ENCODE data around the gene OTOP3. TPM values are rescaled to one million over a fixed set of nuclear protein-coding genes. Genes with fewer than 3 reads are reported as not detected.

The OTOP3 gene
- total RNA-seq, 1 donor from 2014 or later: 0.80 TPM

DNA sequence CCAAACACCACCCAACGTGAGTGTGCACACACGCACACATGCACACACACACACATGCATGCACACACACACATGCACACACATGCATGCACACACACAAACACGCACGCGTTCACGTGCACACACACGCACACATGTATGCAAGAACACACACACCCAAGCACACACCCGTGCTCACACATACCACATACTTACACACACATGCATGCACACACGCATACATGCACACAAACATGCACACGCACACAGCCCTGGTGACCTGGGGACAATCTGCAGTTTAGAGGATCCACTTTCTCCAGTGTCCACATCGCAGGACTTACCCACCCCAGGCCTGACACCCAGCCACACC is 18.9 kb upstream of the OTOP3 start:
- peaks cover 19% of the 10 kb centered on the region for H3K27me3 Mint-ChIP-seq
- no peaks in the 10 kb centered on the region for H3K36me3 Mint-ChIP-seq
- no peak overlapping the region for H3K27ac Mint-ChIP-seq
- H3K4me3 Mint-ChIP-seq: no peak overlapping the region
- TF ChIP-seq, protein P1, sequence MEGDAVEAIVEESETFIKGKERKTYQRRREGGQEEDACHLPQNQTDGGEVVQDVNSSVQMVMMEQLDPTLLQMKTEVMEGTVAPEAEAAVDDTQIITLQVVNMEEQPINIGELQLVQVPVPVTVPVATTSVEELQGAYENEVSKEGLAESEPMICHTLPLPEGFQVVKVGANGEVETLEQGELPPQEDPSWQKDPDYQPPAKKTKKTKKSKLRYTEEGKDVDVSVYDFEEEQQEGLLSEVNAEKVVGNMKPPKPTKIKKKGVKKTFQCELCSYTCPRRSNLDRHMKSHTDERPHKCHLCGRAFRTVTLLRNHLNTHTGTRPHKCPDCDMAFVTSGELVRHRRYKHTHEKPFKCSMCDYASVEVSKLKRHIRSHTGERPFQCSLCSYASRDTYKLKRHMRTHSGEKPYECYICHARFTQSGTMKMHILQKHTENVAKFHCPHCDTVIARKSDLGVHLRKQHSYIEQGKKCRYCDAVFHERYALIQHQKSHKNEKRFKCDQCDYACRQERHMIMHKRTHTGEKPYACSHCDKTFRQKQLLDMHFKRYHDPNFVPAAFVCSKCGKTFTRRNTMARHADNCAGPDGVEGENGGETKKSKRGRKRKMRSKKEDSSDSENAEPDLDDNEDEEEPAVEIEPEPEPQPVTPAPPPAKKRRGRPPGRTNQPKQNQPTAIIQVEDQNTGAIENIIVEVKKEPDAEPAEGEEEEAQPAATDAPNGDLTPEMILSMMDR (conservative IDR thresholded peaks at IDR 0.05): no peak
- no peaks in the 10 kb centered on the region for H3K4me1 Mint-ChIP-seq (ENCODE audit: unreplicated experiment)
- DNase-seq (ENCODE audit: extremely low spot score, unreplicated experiment): no peak
- no peaks in the 10 kb centered on the region for H3K9me3 Mint-ChIP-seq

DNA sequence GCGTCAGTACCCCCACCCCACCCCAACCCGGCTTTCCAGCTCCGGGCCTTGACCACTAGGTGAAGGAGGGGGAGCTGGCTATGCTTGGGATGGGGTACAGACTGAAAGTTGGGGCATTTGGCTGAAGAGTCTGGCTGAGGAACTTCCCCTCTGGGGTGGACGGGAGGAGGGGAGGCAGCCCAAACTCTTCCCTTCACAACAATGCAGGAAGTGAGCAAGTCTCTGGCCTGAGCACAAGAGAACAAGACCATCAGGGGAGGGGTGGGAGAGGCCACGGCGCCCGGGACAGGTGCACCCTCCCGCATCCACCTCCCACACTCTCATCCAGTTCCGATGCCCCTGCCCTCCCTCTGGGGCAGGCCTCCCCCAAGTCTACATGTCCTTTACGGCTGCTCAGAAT is 18.3 kb upstream of the OTOP3 start:
- no peaks in the 10 kb centered on the region for H3K4me1 Mint-ChIP-seq (ENCODE audit: unreplicated experiment)
- no peak overlapping the region for H3K27ac Mint-ChIP-seq
- no peak overlapping the region for H3K4me3 Mint-ChIP-seq
- no peak for DNase-seq (ENCODE audit: extremely low spot score, unreplicated experiment)
- no peaks in the 10 kb centered on the region for H3K36me3 Mint-ChIP-seq
- no peaks in the 10 kb centered on the region for H3K9me3 Mint-ChIP-seq
- TF ChIP-seq, protein P1 (conservative IDR thresholded peaks at IDR 0.05): no peak
- H3K27me3 Mint-ChIP-seq: peaks cover 19% of the 10 kb centered on the region

DNA sequence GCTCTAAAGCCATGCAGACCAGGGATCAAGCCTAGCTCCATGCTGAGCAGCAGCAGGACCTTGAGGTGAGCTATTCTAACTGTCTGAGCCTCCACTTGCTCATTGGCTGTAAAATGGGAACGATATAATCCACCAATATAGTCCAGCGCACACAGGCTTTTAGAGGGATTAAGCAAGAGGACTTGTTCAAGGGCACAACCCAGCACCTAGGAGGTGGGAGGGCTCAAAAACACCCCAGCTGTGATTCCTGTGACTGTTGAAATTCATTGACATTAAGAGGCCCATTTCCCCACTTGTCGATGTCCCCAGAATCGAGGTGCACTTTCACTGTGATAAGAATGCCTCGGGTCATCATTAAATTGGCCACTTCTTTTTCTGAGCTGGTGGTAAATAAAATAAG is 16.8 kb upstream of the OTOP3 start:
- H3K9me3 Mint-ChIP-seq: no peaks in the 10 kb centered on the region
- H3K4me1 Mint-ChIP-seq (ENCODE audit: unreplicated experiment): no peaks in the 10 kb centered on the region
- no peak for DNase-seq (ENCODE audit: extremely low spot score, unreplicated experiment)
- H3K27me3 Mint-ChIP-seq: peaks cover 29% of the 10 kb centered on the region
- no peak overlapping the region for H3K4me3 Mint-ChIP-seq
- H3K27ac Mint-ChIP-seq: no peak overlapping the region
- H3K36me3 Mint-ChIP-seq: no peaks in the 10 kb centered on the region
- TF ChIP-seq, protein P1 (conservative IDR thresholded peaks at IDR 0.05): no peak

DNA sequence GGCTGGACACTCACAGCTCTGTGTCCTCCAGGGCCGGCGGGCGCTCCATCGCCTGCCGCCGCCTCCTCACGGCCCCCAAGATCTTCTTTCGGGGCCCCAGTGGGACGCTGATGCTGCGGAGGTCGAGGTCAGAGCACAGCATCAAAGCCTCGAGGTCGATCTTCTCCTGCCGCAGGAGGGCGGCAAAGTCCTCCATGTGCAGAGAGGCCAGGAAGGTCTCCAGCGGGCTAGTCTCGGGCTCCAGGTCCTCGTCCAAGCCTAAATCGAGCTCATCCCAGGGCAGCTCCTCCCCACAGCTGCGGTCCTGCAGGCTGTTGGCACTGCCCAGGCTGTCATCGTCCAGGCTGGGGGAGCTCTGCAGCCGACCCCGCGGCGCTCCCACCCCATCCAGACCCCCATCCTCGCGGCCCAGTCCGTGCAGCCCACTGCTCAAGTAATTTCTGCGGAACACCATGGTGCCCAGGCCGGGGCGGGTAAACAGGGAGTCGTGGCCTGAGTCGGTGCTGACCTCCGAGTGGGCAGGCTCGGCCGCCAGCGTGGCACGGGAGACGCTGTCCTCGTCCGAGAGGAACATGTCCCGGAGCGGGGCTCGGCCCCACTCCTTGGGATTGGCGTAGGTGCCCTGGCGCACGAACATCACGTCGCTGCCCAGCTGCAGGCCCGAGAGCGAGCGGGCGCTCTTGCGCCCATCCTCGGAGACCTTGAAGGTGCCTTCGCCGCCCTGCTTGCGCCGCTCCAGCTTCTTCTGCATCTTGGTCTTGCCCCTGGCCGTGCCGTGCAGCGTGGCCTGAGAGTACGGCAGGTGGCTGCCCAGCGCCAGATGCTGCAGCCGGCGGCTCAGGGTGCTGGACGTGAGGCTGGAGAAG is 16.0 kb upstream of the OTOP3 start:
- Mint-ChIP-seq H3K36me3 (no peaks in the 10 kb centered on the region), H3K4me1 (ENCODE audit: unreplicated experiment) (no peaks in the 10 kb centered on the region), H3K4me3 (no peak overlapping the region), H3K27me3 (peaks cover 37% of the 10 kb centered on the region), H3K9me3 (no peaks in the 10 kb centered on the region), H3K27ac (no peak overlapping the region)
- DNase-seq (ENCODE audit: extremely low spot score, unreplicated experiment): no peak
- TF ChIP-seq, protein P1 (conservative IDR thresholded peaks at IDR 0.05): peak; percentile 41

DNA sequence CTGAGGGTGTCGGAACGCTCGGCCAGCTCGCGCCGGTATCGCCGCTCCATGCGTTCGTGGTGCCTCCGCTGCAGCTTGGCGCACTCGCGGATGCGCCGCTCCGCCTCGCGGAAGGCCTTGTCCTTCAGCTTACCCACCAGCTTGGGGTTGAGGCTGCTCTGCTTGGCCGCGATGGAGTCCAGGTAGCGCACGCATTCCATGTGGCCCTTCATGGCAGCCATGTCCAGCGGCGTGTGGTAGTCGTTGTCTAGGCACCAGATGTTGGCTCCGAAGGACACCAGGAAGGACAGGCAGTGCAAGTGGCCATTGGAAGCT is 15.4 kb upstream of the OTOP3 start:
- no peak for DNase-seq (ENCODE audit: extremely low spot score, unreplicated experiment)
- Mint-ChIP-seq H3K27me3 (peaks cover 43% of the 10 kb centered on the region), H3K4me1 (ENCODE audit: unreplicated experiment) (no peaks in the 10 kb centered on the region)

More for the DNA sequence above, 15.4 kb upstream of the OTOP3 start:
- H3K27ac Mint-ChIP-seq: no peak overlapping the region
- TF ChIP-seq, protein P1 (conservative IDR thresholded peaks at IDR 0.05): no peak
- H3K4me3 Mint-ChIP-seq: no peak overlapping the region
- H3K9me3 Mint-ChIP-seq: no peaks in the 10 kb centered on the region
- H3K36me3 Mint-ChIP-seq: no peaks in the 10 kb centered on the region
